ENCODE data around the gene CFAP57. TPM values are rescaled to one million over a fixed set of nuclear protein-coding genes. Genes with fewer than 3 reads are reported as not detected.

CFAP57 gene
- total RNA-seq, 1 experiment from 2014 or later = 0.23 TPM

- ChIA-PET CTCF (no interaction called here), POLR2A (no interaction called here)
- no peaks in the 10 kb centered on the region for H3K27me3 Mint-ChIP-seq (ENCODE audit: insufficient read depth, unreplicated experiment)
- TF ChIP-seq CTCF (IDR thresholded peaks at IDR 0.05; ENCODE audit: insufficient read depth in 1 of 2, low read depth in 1 of 2, low read length in 1 of 2, severe bottlenecking in 1 of 2, unreplicated experiment in 1 of 2) = no peak
- H3K9me3 ChIP-seq = no peaks in the 10 kb centered on the region
- no peak overlapping the region for H3K27ac Mint-ChIP-seq (ENCODE audit: unreplicated experiment)
- H3K9me3 Mint-ChIP-seq (ENCODE audit: unreplicated experiment) = no peaks in the 10 kb centered on the region
- no peak for DNase-seq
- H3K4me1 ChIP-seq = no peaks in the 10 kb centered on the region
- intact Hi-C loops (cut with micrococcal nuclease; ENCODE audit: unreplicated experiment) = no loop called here
- no TSS peak for BruUV-seq (replicated peaks)
- H3K4me1 Mint-ChIP-seq (ENCODE audit: low read depth, unreplicated experiment) = no peaks in the 10 kb centered on the region
- H3K27me3 ChIP-seq (replicated peaks; ENCODE audit: control insufficient read depth, insufficient read depth, low read length) = no peaks in the 10 kb centered on the region
- H3K4me3 Mint-ChIP-seq (ENCODE audit: unreplicated experiment) = no peak overlapping the region
- no peaks in the 10 kb centered on the region for H3K36me3 ChIP-seq (ENCODE audit: control insufficient read depth, insufficient read depth, low read length)
- H3K4me3 ChIP-seq (ENCODE audit: low read depth, low read length) = no peak overlapping the region
- no peaks in the 10 kb centered on the region for H3K36me3 Mint-ChIP-seq (ENCODE audit: insufficient read depth, unreplicated experiment)
Observed at GRCh38 chr1:43152866-43153265, 19.3 kb upstream of the CFAP57 start.

GRCh38 chr1:43153443-43153842 is 18.7 kb upstream of the CFAP57 start:
- H3K27me3 Mint-ChIP-seq (ENCODE audit: insufficient read depth, unreplicated experiment) = no peaks in the 10 kb centered on the region
- no peaks in the 10 kb centered on the region for H3K36me3 ChIP-seq (ENCODE audit: control insufficient read depth, insufficient read depth, low read length)
- H3K27ac Mint-ChIP-seq (ENCODE audit: unreplicated experiment) = no peak overlapping the region
- ChIA-PET POLR2A (no interaction called here), CTCF (no interaction called here)
- BruUV-seq (replicated peaks) = no TSS peak
- intact Hi-C loops (cut with micrococcal nuclease; ENCODE audit: unreplicated experiment) = no loop called here
- no peaks in the 10 kb centered on the region for H3K4me1 Mint-ChIP-seq (ENCODE audit: low read depth, unreplicated experiment)
- no peaks in the 10 kb centered on the region for H3K4me1 ChIP-seq
- no peak for TF ChIP-seq CTCF (IDR thresholded peaks at IDR 0.05; ENCODE audit: insufficient read depth in 1 of 2, low read depth in 1 of 2, low read length in 1 of 2, severe bottlenecking in 1 of 2, unreplicated experiment in 1 of 2)
- H3K27me3 ChIP-seq (replicated peaks; ENCODE audit: control insufficient read depth, insufficient read depth, low read length) = no peaks in the 10 kb centered on the region
- DNase-seq = no peak
- H3K9me3 ChIP-seq = no peaks in the 10 kb centered on the region
- no peaks in the 10 kb centered on the region for H3K36me3 Mint-ChIP-seq (ENCODE audit: insufficient read depth, unreplicated experiment)
- no peak overlapping the region for H3K4me3 Mint-ChIP-seq (ENCODE audit: unreplicated experiment)
- no peak overlapping the region for H3K4me3 ChIP-seq (ENCODE audit: low read depth, low read length)
- H3K9me3 Mint-ChIP-seq (ENCODE audit: unreplicated experiment) = no peaks in the 10 kb centered on the region

GRCh38 chr1:43156026-43156425 is 16.1 kb upstream of the CFAP57 start:
- intact Hi-C loops (cut with micrococcal nuclease; ENCODE audit: unreplicated experiment) = no loop called here
- H3K4me3 Mint-ChIP-seq (ENCODE audit: unreplicated experiment) = no peak overlapping the region
- no TSS peak for BruUV-seq (replicated peaks)
- no peaks in the 10 kb centered on the region for H3K27me3 Mint-ChIP-seq (ENCODE audit: insufficient read depth, unreplicated experiment)
- no peak overlapping the region for H3K27ac Mint-ChIP-seq (ENCODE audit: unreplicated experiment)
- Histone ChIP-seq H3K36me3 (ENCODE audit: control insufficient read depth, insufficient read depth, low read length) (no peaks in the 10 kb centered on the region), H3K9me3 (no peaks in the 10 kb centered on the region), H3K27me3 (replicated peaks; ENCODE audit: control insufficient read depth, insufficient read depth, low read length) (no peaks in the 10 kb centered on the region), H3K4me1 (no peaks in the 10 kb centered on the region), H3K4me3 (ENCODE audit: low read depth, low read length) (no peak overlapping the region)
- CTCF ChIA-PET = no interaction called here
- no peak for TF ChIP-seq CTCF (IDR thresholded peaks at IDR 0.05; ENCODE audit: insufficient read depth in 1 of 2, low read depth in 1 of 2, low read length in 1 of 2, severe bottlenecking in 1 of 2, unreplicated experiment in 1 of 2)
- no peaks in the 10 kb centered on the region for H3K36me3 Mint-ChIP-seq (ENCODE audit: insufficient read depth, unreplicated experiment)
- DNase-seq = no peak
- no peaks in the 10 kb centered on the region for H3K4me1 Mint-ChIP-seq (ENCODE audit: low read depth, unreplicated experiment)
- no peaks in the 10 kb centered on the region for H3K9me3 Mint-ChIP-seq (ENCODE audit: unreplicated experiment)
- POLR2A ChIA-PET = no interaction called here
